ENCODE results near the gene CIPC. TPM values are rescaled to one million over a fixed set of nuclear protein-coding genes. Genes with fewer than 3 reads are reported as not detected.

CIPC gene, protein sequence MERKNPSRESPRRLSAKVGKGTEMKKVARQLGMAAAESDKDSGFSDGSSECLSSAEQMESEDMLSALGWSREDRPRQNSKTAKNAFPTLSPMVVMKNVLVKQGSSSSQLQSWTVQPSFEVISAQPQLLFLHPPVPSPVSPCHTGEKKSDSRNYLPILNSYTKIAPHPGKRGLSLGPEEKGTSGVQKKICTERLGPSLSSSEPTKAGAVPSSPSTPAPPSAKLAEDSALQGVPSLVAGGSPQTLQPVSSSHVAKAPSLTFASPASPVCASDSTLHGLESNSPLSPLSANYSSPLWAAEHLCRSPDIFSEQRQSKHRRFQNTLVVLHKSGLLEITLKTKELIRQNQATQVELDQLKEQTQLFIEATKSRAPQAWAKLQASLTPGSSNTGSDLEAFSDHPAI
- 10 to 100 TPM in 1 of 2 donors, 1 to 10 TPM in 1; 9.3 to 12.0 TPM for polyA plus RNA-seq

- Histone ChIP-seq H3K9me3 (ENCODE audit: control insufficient read depth in 2 of 2, insufficient read depth in 1 of 2, low read depth in 1 of 2, low read length in 1 of 2) (no peaks in the 10 kb centered on the region), H3K4me1 (ENCODE audit: control insufficient read depth in 2 of 2, insufficient read depth in 2 of 2, low read length in 1 of 2) (peaks cover 0 to 2% of the 10 kb centered on the region in 2 donors), H3K27ac (ENCODE audit: low read depth in 2 of 2, low read length in 1 of 2) (peak within 1 kb of the TSS; percentile 98 to 99), H3K4me3 (ENCODE audit: low read depth in 1 of 2, low read length in 2 of 2) (peak within 1 kb of the TSS; percentile 78 to 95), H3K27me3 (ENCODE audit: control insufficient read depth in 1 of 2, insufficient read depth in 2 of 2, low read length in 2 of 2) (no peaks in the 10 kb centered on the region), H3K36me3 (ENCODE audit: control insufficient read depth in 2 of 2, insufficient read depth in 2 of 2, low read length in 1 of 2) (no peaks in the 10 kb centered on the region)
- WGBS, 2 donors = 0% methylated on average over 87 of the region's 87 CpGs
Measured at GRCh38 chr14:77097700-77098528, at the start of gene CIPC. Gene CIPC (plus strand): TSS chr14:77098258. CDS start chr14:77105709, 7,451 bp downstream.

DNA sequence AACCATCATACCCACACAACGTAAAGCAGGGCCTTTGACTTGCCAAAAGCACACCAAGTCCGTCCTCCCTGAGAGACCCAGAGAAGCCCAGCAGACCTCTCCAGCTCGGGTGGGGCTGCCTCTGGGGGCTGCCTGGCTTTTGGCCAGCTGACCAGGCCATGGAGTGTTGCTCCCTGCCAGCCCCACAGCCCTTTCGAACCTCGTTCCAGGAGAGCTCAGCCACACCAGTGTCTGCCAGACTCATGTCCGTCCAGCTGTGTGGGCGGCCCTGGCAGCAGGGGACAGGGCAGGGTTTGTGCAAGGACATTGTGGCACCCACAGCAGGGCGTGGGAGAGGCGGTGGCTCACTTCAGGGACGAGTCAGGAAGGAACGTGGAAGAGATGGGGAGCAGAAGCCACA lies 46.9 kb upstream of the CIPC start:
- Histone ChIP-seq H3K27me3 (ENCODE audit: control insufficient read depth in 1 of 2, insufficient read depth in 2 of 2, low read length in 2 of 2) (no peaks in the 10 kb centered on the region), H3K9me3 (ENCODE audit: control insufficient read depth in 2 of 2, insufficient read depth in 1 of 2, low read depth in 1 of 2, low read length in 1 of 2) (peaks cover 0 to 3% of the 10 kb centered on the region in 2 donors), H3K4me3 (ENCODE audit: low read depth in 1 of 2, low read length in 2 of 2) (no peak overlapping the region), H3K36me3 (ENCODE audit: control insufficient read depth in 2 of 2, insufficient read depth in 2 of 2, low read length in 1 of 2) (no peaks in the 10 kb centered on the region), H3K27ac (ENCODE audit: low read depth in 2 of 2, low read length in 1 of 2) (peak overlapping the region; percentile 63 to 65), H3K4me1 (ENCODE audit: control insufficient read depth in 2 of 2, insufficient read depth in 2 of 2, low read length in 1 of 2) (peaks cover 3 to 14% of the 10 kb centered on the region in 2 donors)
- 31 to 42% methylated on average over 11 of the region's 11 CpGs for WGBS, 2 donors

DNA sequence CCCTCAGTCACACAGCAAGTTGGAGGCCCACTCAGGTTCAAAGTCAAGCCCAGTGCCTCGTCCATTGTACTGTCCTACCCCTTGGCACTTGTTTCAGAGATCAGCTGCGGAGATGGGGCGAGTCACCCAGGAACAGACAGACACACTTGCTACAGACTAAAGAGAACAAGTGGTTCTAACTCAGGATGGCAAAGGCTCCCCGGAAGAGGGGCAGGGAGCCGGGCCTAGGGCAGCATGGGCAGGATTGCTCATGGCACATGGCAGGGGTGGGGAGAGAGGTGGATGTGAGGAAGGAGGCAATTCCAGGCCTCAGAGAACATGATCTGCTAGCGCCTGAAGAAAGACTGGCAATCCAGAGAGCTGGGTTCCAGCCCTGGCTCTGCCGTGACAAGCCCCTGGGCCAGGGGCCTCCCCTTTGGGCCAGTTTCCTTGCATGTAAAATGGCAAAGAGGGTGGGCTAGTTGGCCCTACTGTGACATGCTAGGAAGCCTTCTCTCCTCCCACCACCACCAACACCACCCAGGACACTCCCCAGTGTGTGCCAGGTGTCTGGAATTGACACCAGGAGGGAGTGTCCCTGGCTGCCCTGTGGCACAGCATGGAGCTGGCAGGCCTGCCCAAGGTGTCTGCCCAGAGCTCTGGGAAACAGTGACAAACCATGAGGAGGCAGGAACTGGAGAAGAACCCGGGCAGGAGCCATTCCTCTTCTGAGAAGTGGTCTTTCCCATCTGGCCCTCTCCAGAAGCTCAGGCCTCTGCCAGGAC lies 45.6 kb upstream of the CIPC start:
- Histone ChIP-seq H3K27ac (ENCODE audit: low read depth in 2 of 2, low read length in 1 of 2) (peak overlapping the region; percentile 37 to 66), H3K4me1 (ENCODE audit: control insufficient read depth in 2 of 2, insufficient read depth in 2 of 2, low read length in 1 of 2) (peaks cover 3 to 12% of the 10 kb centered on the region in 2 donors), H3K9me3 (ENCODE audit: control insufficient read depth in 2 of 2, insufficient read depth in 1 of 2, low read depth in 1 of 2, low read length in 1 of 2) (peaks cover 0 to 3% of the 10 kb centered on the region in 2 donors), H3K4me3 (ENCODE audit: low read depth in 1 of 2, low read length in 2 of 2) (no peak overlapping the region), H3K36me3 (ENCODE audit: control insufficient read depth in 2 of 2, insufficient read depth in 2 of 2, low read length in 1 of 2) (no peaks in the 10 kb centered on the region), H3K27me3 (ENCODE audit: control insufficient read depth in 1 of 2, insufficient read depth in 2 of 2, low read length in 2 of 2) (no peaks in the 10 kb centered on the region)
- 57 to 66% methylated on average over 8 of the region's 8 CpGs for WGBS, 2 donors

DNA sequence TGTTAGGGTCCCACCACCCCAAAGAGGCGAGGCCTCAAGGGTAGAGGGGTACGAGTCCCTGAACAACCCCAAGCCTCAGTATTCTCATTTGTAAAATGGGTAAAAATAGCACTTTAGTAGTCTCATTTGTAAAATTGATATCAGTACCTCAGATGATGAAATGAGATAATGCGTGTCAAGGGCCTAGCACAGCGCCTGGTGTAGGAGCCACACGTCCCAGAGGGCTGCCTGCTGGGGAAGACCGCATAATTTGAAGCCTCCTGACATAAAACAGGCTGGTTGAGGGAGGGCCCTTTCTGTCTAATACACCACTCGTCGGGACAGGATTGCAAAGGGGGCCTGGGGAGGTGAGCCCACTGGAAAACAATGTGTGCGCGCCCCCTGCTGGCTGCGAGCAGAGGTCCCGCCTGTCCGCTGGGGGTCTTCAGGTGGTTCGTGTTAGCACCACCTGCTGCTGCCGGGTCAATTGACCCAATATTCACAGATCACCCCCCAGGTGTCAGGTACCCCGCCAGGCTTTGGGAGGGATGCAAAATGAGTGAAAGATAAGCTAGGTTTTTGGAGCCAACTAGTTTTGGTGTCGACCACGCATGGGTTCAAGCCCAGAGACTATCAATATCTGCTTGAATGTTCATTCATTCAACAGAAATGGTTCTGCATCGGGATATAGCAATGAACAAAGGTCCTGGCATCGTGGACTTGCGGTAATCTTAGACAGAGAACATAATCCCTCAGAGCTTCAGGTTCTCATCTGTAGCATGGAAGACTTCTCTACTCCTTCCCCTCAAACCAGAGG lies 44.8 kb upstream of the CIPC start:
- 41% methylated on average over 21 of the region's 21 CpGs for WGBS, 2 donors
- H3K36me3 ChIP-seq (ENCODE audit: control insufficient read depth in 2 of 2, insufficient read depth in 2 of 2, low read length in 1 of 2) = no peaks in the 10 kb centered on the region
- H3K27me3 ChIP-seq (ENCODE audit: control insufficient read depth in 1 of 2, insufficient read depth in 2 of 2, low read length in 2 of 2) = no peaks in the 10 kb centered on the region
- H3K9me3 ChIP-seq (ENCODE audit: control insufficient read depth in 2 of 2, insufficient read depth in 1 of 2, low read depth in 1 of 2, low read length in 1 of 2) = peaks cover 0 to 3% of the 10 kb centered on the region in 2 donors
- H3K4me3 ChIP-seq (ENCODE audit: low read depth in 1 of 2, low read length in 2 of 2) = no peak overlapping the region
- peaks cover 3 to 12% of the 10 kb centered on the region in 2 donors for H3K4me1 ChIP-seq (ENCODE audit: control insufficient read depth in 2 of 2, insufficient read depth in 2 of 2, low read length in 1 of 2)
- peak overlapping the region in 1 of 2 donors; percentile 66 for H3K27ac ChIP-seq (ENCODE audit: low read depth in 2 of 2, low read length in 1 of 2)

- Histone ChIP-seq H3K27ac (ENCODE audit: low read depth in 2 of 2, low read length in 1 of 2) (no peak overlapping the region), H3K36me3 (ENCODE audit: control insufficient read depth in 2 of 2, insufficient read depth in 2 of 2, low read length in 1 of 2) (no peaks in the 10 kb centered on the region), H3K27me3 (ENCODE audit: control insufficient read depth in 1 of 2, insufficient read depth in 2 of 2, low read length in 2 of 2) (no peaks in the 10 kb centered on the region), H3K9me3 (ENCODE audit: control insufficient read depth in 2 of 2, insufficient read depth in 1 of 2, low read depth in 1 of 2, low read length in 1 of 2) (peaks cover 0 to 3% of the 10 kb centered on the region in 2 donors), H3K4me3 (ENCODE audit: low read depth in 1 of 2, low read length in 2 of 2) (no peak overlapping the region), H3K4me1 (ENCODE audit: control insufficient read depth in 2 of 2, insufficient read depth in 2 of 2, low read length in 1 of 2) (peaks cover 3 to 12% of the 10 kb centered on the region in 2 donors)
- WGBS, 2 donors = 66 to 67% methylated on average over 5 of the region's 5 CpGs
Measured at GRCh38 chr14:77055306-77055705, 42.8 kb upstream of the CIPC start.

GRCh38 chr14:77055981-77056380 lies 42.1 kb upstream of the CIPC start:
- Histone ChIP-seq H3K36me3 (ENCODE audit: control insufficient read depth in 2 of 2, insufficient read depth in 2 of 2, low read length in 1 of 2) (no peaks in the 10 kb centered on the region), H3K27me3 (ENCODE audit: control insufficient read depth in 1 of 2, insufficient read depth in 2 of 2, low read length in 2 of 2) (no peaks in the 10 kb centered on the region), H3K4me1 (ENCODE audit: control insufficient read depth in 2 of 2, insufficient read depth in 2 of 2, low read length in 1 of 2) (peaks cover 3 to 12% of the 10 kb centered on the region in 2 donors), H3K9me3 (ENCODE audit: control insufficient read depth in 2 of 2, insufficient read depth in 1 of 2, low read depth in 1 of 2, low read length in 1 of 2) (peaks cover 0 to 3% of the 10 kb centered on the region in 2 donors), H3K27ac (ENCODE audit: low read depth in 2 of 2, low read length in 1 of 2) (no peak overlapping the region), H3K4me3 (ENCODE audit: low read depth in 1 of 2, low read length in 2 of 2) (no peak overlapping the region)
- whole genome bisulfite sequencing, 2 donors = 84 to 90% methylated on average over 3 of the region's 3 CpGs

DNA sequence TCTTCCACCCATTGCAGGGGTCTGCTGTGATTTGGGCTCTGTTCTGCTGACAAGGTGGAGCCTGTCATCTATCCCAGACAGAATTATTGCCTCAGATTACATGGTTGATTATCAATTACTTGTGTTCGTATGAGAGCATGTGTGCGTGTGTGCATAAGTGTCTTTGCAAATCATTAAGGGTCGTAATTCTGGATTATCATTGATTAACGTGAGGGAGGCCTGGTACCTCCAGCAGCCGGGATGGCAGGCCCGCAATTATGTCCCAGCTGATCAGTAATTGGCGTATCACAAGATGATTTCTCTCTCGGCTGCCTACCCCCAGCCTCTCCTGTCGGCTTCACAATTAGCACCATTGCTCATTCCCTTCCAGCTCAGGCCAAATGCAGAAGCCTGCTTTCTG lies 39.9 kb upstream of the CIPC start:
- H3K36me3 ChIP-seq (ENCODE audit: control insufficient read depth in 2 of 2, insufficient read depth in 2 of 2, low read length in 1 of 2) = no peaks in the 10 kb centered on the region
- peaks cover 0 to 6% of the 10 kb centered on the region in 2 donors for H3K4me1 ChIP-seq (ENCODE audit: control insufficient read depth in 2 of 2, insufficient read depth in 2 of 2, low read length in 1 of 2)
- 88% methylated on average over 9 of the region's 9 CpGs for WGBS, 2 donors
- H3K4me3 ChIP-seq (ENCODE audit: low read depth in 1 of 2, low read length in 2 of 2) = no peak overlapping the region
- H3K27me3 ChIP-seq (ENCODE audit: control insufficient read depth in 1 of 2, insufficient read depth in 2 of 2, low read length in 2 of 2) = no peaks in the 10 kb centered on the region
- H3K27ac ChIP-seq (ENCODE audit: low read depth in 2 of 2, low read length in 1 of 2) = no peak overlapping the region
- peaks cover 0 to 3% of the 10 kb centered on the region in 2 donors for H3K9me3 ChIP-seq (ENCODE audit: control insufficient read depth in 2 of 2, insufficient read depth in 1 of 2, low read depth in 1 of 2, low read length in 1 of 2)

DNA sequence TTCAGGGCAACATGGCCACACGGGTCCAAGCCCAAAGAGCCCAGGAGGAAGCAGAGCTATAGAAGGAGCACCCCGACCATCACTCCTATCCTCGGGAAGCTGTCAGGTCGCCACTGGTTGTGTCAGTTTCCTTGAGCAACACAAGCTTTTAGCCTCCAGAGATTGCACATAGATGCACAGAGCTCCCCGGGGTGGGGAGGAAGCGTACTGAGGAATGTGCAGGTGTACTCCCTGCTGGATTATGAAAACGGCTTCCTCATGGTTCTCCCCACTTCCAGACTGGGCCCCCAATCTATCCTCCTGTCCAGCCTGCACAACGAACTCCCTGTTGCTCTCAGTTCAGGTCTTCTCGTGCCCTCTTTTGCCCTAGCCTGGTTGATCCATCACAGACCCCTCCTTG lies 39.3 kb upstream of the CIPC start:
- 87% methylated on average over 9 of the region's 9 CpGs for WGBS, 2 donors
- no peak overlapping the region for H3K27ac ChIP-seq (ENCODE audit: low read depth in 2 of 2, low read length in 1 of 2)

More for the DNA sequence above, 39.3 kb upstream of the CIPC start:
- Histone ChIP-seq H3K4me3 (ENCODE audit: low read depth in 1 of 2, low read length in 2 of 2) (no peak overlapping the region), H3K36me3 (ENCODE audit: control insufficient read depth in 2 of 2, insufficient read depth in 2 of 2, low read length in 1 of 2) (no peaks in the 10 kb centered on the region), H3K27me3 (ENCODE audit: control insufficient read depth in 1 of 2, insufficient read depth in 2 of 2, low read length in 2 of 2) (no peaks in the 10 kb centered on the region), H3K4me1 (ENCODE audit: control insufficient read depth in 2 of 2, insufficient read depth in 2 of 2, low read length in 1 of 2) (peaks cover 0 to 4% of the 10 kb centered on the region in 2 donors), H3K9me3 (ENCODE audit: control insufficient read depth in 2 of 2, insufficient read depth in 1 of 2, low read depth in 1 of 2, low read length in 1 of 2) (peaks cover 0 to 3% of the 10 kb centered on the region in 2 donors)

Data from esophagus (tissue), 2 donors.